Activated CD4-positive, CD25-positive, alpha-beta regulatory T cell treated with anti-CD3 and anti-CD28 coated beads, Interleukin-2, amount 50 U/mL, for 72 hours (primary cell): Measurements from ENCODE around the gene TIAM2.
"Not testable (repeated sequence)": the region's sequence is repeated elsewhere in the genome, so short reads cannot be mapped to it uniquely, and the experiment has no call there.

Experiments
- DNase-seq: peaks from one replicate; pipeline ENCODE4 v3.0.0; 2021

TIAM2 gene

GRCh38 chr6:154991207-154991606, 3.9 kb upstream of the TIAM2 start:
- DNase-seq, result no peak

- no peak for DNase-seq
Observed at GRCh38 chr6:154993026-154993425, 2.1 kb upstream of the TIAM2 start.

GRCh38 chr6:154993710-154994109, 1.4 kb upstream of the TIAM2 start:
- DNase-seq, result no peak

GRCh38 chr6:154994836-154995253, 270 bp upstream of the TIAM2 start:
- no peak for DNase-seq

GRCh38 chr6:154996016-154996590, 988 bp downstream of the TIAM2 start:
- DNase-seq, result no peak

GRCh38 chr6:154996841-154997311, 1.8 kb downstream of the TIAM2 start:
- DNase-seq, result no peak

GRCh38 chr6:154998855-154999254, 3.7 kb downstream of the TIAM2 start:
- no peak for DNase-seq

- DNase-seq, result no peak
Observed at GRCh38 chr6:155001482-155001881, 6.4 kb downstream of the TIAM2 start.

- DNase-seq, result no peak
Observed at GRCh38 chr6:155001934-155002333, 6.8 kb downstream of the TIAM2 start.

- no peak for DNase-seq
Observed at GRCh38 chr6:155003476-155003875, 8.4 kb downstream of the TIAM2 start.

- DNase-seq, result no peak
Observed at GRCh38 chr6:155004017-155004416, 8.9 kb downstream of the TIAM2 start.

- no peak for DNase-seq
Observed at GRCh38 chr6:155004576-155005372, 9.7 kb downstream of the TIAM2 start.

GRCh38 chr6:155008625-155009024, 13.5 kb downstream of the TIAM2 start:
- DNase-seq, result no peak

- DNase-seq, result no peak
Observed at GRCh38 chr6:155010940-155011339, 15.8 kb downstream of the TIAM2 start.

- DNase-seq, result no peak
Observed at GRCh38 chr6:155011809-155012291, 16.7 kb downstream of the TIAM2 start.

GRCh38 chr6:155013457-155013876, 18.4 kb downstream of the TIAM2 start:
- no peak for DNase-seq

GRCh38 chr6:155014137-155014536, 19.0 kb downstream of the TIAM2 start:
- no peak for DNase-seq

GRCh38 chr6:155014670-155015300, 19.7 kb downstream of the TIAM2 start:
- DNase-seq, result no peak

GRCh38 chr6:155018415-155018814, 23.3 kb downstream of the TIAM2 start:
- not testable (repeated sequence) for DNase-seq

GRCh38 chr6:155021680-155022079, 26.6 kb downstream of the TIAM2 start:
- no peak for DNase-seq

GRCh38 chr6:155022721-155023120, 27.6 kb downstream of the TIAM2 start:
- no peak for DNase-seq

- DNase-seq, result no peak
Observed at GRCh38 chr6:155023717-155024116, 28.6 kb downstream of the TIAM2 start.

- DNase-seq, result no peak
Observed at GRCh38 chr6:155024391-155025027, 29.4 kb downstream of the TIAM2 start.
